GM18868 (cell line): ENCODE data around the gene ARHGAP20.
"Not testable (repeated sequence)": the region's sequence is repeated elsewhere in the genome, so short reads cannot be mapped to it uniquely, and the experiment has no call there.

Source experiments
- ATAC-seq: cut with Tn5 transposase; IDR thresholded peaks from one replicate; pipeline ENCODE4 v1.9.1; 2021; ENCODE audit warnings: mild to moderate bottlenecking, moderate library complexity; ENCODE audit not compliant: unreplicated experiment

Gene ARHGAP20

DNA sequence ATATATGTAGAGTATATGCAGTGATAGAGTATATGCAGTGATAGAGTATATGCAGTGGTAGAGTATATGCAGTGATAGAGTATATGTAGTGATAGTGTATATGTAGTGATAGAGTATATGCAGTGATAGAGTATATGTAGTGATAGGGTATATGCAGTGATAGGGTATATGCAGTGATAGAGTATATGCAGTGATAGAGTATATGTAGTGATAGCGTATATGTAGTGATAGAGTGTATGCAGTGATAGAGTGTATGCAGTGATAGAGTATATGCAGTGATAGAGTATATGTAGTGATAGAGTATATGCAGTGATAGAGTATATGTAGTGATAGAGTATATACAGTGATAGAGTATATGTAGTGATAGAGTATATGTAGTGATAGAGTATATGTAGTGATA, 92.9 kb downstream of the ARHGAP20 start:
- ATAC-seq: not testable (repeated sequence)

DNA sequence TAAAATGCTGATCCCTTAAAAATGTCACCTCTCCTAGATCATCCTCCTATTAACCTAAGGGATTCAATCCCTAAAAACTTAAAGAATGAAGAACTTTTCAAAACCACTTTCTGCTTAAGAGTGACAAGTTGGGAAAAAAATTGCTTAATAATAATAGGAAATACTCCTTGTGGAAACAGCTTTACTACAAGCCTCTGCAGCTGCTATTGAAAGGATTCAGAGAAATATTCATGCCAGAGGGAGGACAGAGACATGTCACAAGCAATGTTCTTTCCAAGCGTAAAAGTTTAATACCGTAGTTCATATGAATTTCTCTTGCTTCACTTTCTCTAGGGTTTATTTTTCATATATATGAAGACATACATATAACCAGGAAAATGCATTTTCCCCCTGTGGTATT, 98.2 kb downstream of the ARHGAP20 start:
- ATAC-seq: no peak

DNA sequence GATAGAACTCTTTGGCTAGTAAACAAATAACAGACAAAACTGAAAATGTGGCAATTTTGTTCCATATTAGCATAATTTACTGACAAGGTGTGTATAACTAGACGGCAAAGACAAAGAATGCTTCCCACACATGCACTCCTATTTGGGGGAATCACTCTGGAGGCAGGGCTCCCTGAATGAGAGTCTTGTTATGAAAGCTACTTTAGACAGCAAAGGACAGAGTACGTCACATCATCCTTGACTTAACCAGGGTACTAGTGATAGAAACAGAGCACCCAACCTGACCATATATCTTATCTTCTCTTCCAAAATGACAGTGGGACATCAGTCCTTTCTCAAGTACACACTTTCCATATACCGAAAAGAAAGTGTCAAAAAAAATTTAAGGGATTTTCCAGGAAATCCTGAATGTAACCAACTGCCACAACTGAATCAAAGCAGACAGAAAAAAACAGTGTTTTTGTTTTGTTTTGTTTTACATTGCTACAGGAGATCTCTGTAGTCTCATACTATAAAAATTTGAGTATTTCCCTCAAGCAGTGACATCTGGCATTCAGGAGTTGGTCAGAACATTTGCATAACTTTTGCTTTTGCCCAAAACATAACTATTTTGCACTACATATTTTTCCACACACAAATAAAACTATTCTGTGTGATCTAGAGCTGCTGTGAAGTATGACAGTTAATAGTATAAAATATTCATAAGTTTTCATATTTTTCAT, 98.9 kb downstream of the ARHGAP20 start:
- ATAC-seq: no peak

DNA sequence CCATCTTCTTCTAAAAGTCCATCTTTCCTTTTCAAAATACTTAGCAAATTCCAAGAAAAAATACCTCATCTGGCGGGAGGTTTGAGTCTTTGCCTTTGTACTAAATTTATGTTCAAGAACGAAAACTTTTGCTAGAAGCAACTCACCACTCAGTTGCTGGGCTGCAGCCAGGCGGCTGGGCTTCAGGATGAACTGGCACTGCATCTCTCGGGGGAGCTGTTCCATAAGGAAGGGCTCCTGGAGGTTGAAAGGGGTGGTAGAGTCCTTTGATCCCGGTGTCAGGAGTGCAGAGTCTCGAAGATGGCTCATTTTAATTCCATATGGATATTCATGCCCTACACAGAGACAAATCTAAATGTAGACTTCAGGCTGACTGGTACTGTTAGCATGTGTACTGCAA, 105.8 kb downstream of the ARHGAP20 start:
- no peak for ATAC-seq

DNA sequence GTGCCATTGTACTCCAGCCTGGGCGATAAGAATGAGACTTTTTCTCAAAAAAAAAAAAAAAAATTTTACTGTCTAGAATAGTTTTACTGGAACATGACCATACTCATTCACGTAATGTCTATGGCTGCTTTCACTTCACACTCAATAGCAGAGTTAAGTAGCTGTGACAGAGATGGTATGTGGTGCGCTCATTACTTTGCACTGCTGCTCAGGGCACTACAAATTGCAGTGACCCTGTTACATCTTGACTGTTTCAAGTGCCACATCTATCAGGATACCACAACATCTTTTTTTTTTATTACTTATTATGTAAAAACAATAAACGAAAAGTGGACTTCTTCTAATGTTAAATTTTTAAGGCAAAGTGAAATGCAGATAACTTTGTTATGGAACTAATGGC, 110.3 kb downstream of the ARHGAP20 start:
- no peak for ATAC-seq

DNA sequence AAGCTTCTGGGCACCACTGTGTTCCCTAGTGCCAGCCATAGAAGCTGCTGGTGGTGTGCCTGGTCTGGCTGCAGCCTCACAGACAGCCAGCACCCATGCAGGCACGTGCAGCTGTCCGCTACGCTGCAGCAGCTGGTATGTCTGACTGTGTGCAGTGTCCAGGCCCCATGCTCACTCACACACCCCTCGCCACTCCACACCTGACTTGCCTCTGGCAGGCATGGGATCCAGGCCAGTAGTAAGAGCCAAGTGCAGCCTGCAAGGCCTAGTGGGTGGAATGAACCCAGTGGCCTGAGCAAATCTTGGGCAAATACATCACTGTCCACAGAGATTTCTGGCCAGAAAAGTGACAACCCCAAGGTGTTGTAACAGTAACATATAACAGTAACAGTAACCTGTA, 111.9 kb downstream of the ARHGAP20 start:
- no peak for ATAC-seq

DNA sequence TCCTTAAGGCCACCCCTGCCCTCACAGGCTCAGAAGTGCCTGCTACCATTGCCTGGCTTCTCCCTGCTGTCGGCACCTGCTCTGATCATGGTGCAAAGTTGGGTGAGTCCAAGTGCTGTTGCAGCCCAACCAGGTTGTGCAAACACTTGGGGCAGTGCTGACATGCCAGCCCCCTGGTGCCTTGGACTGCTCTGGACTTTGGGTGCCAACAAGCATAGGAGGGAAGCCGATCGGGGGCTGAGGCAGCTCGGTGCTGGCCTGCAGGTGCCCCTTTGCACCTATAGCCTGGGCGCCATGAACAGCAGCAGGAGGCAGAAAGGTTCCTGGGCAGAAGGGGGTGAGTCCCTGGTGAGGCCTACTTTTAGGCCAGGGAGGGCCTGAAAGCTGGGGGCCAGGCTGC, 113.0 kb downstream of the ARHGAP20 start:
- ATAC-seq: no peak

DNA sequence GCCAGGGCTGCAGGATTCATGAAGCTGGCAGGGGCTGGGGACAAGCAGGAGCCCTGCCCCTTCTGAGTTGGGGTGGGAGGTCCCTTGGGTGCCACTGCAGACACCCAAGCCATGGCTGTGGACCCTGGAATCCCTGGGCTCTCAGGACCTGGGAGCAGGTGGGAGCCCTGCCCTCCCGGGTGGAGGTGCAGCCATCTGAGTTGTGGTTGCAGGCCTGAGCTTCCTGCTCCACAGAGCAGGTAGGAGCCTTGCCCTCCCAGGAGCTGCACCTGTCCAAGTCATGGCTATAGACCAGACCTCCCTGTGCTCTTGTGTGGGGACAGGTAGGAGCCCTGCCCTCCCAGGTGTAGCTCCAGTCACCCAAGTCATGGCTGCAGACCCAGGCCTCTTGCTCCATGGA, 113.5 kb downstream of the ARHGAP20 start:
- ATAC-seq: no peak

DNA sequence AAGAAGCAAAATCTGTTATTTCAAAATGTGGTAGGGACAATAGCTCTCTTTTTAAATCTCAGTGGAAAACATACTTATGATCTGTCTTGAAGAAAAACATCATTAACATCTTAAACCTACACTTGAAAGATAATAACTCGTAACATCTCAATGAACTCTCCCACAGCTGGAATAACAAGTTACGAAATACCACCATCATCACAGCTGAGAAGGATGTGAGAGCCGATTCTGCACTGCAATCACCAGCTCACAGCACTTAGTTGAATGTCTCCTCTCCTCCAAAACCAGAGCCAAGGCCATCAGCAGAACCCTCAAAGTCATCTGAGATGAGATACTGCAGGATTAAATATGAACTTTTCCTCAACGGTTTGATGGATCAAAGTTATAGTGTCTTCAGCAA, 124.3 kb downstream of the ARHGAP20 start:
- no peak for ATAC-seq

DNA sequence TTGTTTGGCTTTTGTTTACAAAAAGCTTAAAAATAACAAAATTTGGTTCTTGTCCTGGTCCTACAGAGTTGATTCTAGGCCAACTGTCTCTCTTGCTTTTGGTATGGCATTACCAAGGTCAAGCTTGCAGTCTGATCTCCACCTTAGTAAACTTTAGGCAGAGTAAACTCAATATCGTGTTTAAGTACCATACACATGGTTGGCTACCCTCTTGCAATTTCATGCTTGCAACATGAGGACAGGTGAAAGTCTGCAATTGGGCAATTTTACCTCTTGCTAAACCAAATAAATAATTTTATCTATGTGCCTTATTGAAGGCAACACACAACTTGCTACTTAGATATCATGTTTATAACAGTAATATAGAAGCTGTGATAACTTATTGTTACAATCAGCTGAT, 125.1 kb downstream of the ARHGAP20 start:
- no peak for ATAC-seq

DNA sequence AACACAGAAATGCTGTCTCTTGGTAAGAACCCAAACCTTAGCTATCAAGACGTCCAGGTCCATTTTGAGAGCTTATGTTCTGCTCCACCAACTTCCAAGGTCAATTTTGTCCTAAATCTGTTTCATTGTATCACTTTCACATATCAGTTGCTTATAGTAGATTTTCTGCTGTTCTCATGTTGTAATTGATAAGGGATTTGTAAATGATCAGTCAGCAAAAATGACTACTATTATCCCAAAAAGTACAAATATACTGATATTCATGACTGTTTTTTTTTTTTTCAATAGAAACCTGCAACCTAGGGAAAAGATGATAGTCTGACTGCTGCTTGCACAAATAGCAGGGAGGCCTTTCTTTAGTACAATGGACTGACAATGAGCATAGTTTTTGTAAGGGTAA, 128.1 kb downstream of the ARHGAP20 start:
- ATAC-seq: no peak

DNA sequence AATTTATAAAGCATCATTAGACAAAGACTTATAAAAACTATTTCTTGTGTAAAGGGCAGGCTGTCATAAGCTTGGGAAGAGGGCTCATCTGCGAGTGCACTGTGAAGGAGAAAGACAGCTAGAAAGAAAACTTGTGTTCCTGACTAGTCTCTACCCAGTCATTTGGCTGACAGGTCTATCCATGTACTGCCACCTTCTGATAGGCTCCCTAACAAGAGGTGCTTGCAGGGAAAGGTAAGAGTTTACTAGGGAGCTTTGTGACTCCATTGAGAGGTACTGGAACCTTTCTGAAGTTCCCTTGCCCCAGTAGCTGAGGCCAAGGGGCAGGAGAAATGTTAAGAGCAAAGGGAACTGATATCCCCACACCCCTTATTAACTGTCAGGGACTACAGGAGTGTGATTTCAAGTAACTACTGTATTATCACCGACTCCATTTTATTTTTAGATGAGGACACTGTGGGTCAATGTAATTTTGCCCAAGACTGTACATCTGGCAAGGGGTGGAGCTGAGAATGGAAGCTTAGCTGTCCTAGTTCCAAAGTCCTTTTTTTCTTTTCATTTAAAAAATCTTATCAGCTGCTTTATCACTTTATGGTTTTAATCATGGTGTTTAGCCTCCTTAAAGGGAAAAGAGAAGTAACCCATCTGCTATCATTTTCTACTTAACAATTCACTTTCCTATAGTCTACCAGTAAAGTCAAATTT, 129.4 kb downstream of the ARHGAP20 start:
- no peak for ATAC-seq

DNA sequence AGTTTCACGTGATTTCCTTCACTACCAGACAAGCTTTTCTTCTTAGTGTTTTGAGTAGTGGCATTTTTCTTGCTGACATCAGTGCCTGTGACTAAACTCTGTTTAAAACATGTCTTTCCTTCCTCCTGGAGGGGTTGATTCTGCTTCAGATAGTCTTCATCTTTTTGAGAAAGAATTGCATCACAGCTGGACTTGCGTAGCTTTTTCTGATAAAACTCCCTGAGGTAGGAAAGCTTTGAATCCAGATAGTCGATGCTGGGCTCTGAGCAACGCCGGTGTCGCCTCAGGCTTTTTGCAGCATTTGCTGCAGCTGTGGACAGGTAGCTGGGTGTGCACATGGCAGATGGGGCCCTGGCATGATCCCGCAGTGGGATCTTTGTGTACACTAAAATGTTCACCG, 131.7 kb downstream of the ARHGAP20 start:
- ATAC-seq: no peak

DNA sequence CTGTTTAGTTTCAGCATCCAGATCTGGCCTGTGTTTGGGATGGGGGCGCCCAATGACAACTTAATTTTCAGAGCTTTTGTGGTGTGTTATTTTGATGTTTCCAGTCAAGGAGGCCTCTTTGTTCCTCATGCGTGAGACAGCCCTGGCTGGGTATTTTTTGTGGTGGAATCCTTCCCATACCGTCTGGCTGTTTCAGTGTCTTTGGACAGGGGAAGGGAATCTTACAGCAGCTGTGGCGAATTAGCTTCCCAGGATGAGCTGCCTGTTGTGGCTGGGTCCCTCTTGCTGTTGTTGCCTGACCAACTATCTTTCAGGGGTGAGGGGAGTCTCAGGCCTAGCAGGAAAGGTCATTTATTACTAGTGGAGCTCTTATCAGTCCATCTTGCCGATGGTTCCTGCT, 138.8 kb downstream of the ARHGAP20 start:
- no peak for ATAC-seq

DNA sequence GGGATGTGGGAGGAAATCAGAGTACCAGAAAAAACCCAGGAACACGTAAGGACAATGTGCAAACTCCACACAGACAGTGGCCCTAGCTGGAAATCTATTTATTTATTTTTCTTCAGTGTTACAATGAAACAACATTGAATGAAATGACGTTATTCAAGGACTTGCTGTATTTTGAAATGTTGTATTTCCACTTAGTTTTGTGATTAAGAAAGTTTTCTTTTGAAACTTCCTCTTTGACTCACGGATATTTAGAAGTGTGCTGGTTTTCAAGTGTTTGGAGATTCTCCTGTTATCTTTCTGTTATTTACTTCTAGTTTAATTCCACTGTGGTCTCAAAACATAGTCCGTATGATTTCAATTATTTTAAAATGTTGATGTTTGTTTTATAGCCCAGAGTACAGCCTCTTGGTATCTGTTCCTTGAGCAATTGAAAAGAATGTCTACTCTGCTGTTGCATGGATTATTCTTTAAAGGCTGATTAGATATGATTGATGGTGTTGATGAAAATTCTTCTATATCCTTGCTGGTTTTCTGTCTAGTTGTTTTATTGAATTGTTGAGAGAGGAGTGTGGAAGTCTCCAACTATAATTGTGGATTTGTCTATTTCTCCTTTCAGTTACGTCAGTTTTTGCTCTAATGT, 141.0 kb downstream of the ARHGAP20 start:
- ATAC-seq: no peak

DNA sequence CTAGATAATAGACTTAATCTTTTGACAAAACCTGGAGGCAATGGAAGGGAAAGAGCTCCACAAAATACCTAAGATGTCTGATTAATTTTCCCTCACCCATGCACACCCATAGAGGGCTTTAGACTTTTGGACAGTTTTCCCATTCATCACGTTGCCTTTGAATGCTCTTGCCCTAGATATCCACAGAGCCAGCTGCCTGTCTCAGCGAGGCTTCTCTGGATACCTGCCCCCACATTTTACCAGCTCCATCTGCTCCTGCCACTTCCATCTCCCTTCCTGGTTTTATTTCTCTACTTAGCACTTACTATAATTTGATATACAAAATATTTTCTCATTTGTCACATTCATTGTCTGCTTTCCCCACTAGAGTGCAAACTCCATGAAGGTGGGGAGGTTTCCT, 145.7 kb downstream of the ARHGAP20 start:
- no peak for ATAC-seq

DNA sequence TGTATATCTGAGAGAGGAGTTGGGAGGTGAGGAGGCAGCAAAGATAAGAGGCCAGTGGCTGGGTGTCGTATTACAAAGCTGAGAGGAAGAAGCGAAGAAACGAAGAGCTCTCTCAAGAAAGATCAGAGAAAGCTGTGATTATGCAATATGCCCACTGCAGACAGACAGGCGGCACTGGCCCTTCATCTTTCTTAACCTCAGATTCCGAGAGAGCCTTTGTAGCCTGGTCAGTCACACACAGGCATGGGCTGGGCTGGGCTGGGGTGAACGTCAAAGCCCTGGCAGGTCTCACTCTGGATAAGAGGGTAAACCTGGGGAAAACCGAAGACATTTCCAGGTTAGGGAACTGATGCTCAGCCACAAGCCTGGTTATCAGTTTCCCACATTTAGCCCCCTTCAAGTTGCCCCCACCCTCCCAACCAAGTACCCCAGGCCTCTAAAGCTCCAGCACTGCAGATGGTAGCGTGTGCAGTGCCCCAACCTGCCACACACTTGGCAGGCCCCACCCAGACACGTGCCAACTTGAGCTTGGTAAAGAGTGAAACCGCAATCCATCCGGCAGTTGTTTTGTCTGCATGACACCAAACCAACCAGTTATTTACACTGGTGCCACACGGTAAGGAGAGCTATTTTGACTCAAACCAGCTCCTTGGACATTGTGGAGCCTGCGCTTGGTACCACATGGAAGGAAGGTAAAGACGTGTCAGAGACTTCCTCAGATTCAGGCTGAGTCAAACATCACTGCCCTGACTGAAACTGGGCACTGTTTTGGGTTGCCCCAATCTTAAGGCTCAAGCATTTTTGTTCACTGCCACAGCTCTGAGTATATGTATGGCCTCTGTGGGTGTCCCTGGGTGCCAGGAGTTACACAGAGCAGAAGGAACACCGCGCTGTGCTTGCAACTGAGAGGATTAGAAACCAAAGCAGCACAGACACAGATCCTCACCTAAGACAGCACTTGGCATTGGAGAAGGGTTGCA, 146.6 kb downstream of the ARHGAP20 start:
- no peak for ATAC-seq

DNA sequence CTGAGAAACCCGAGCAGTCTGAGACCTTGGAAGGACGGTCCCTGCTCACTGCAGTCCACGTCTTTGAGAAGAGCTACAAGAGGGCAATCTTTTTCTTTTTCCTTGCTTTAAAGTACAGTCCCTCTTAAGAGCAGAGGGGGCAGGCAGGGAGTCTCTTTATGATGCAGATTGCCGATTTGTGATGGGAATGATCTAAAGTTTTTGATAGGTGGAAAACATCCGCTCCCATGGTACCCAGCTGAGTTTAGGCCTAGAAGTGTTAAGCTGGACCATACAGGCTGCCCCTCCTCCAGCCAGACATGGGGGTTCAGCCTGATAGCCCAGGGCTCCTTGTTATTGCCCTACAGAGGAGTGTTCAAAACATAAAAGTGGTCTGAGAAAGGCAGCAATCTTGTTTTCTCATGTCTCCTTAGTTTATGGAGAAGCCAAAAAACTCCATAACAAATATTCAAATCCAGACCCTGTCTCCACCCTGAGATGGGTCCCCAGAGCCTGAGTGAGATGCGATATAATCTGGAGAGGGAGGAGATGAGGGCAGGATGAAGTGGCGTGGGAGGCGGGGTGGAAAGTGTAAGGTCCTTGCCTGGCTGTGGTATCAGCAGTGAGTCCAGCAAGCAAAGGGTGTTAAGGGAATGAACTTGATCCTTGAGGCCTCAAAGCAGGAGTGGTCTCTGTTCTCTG, 147.4 kb downstream of the ARHGAP20 start:
- ATAC-seq: no peak

DNA sequence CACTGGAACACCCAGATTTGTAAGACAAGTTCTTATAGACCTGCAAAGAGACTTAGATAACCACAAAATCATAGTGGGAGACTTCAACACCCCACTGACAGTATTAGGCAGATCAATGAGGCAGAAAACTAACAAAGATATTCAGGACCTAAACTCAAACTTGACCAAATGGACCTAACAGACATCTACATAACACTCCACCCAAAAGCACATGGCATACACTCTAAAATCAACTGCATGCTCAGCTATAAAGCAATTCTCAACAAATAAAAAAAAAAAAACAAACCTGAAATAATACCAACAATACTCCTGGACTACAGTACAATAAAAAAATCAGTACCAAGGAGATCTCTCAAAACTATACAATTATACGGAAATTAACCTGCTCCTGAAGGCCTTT, 167.5 kb downstream of the ARHGAP20 start:
- ATAC-seq: no peak

DNA sequence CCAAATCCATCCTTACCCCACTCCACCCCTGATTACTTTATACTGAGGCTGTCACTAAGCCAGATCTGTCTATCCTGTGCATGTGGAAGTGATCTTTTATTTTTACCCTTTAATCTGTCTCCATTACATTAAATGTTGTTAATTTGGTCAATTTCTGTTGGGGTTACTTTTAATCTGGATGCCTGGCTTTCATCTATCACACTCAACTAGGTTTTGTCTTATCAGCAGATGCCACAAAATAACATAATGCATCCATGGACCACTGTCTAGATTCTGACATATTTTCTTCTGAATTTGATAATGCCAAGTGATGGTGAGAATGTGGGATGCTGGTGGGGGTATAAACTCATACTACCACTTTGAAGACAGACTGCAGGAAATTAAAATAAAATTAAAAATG, 174.1 kb downstream of the ARHGAP20 start:
- ATAC-seq: no peak
